MCF 10A (cell line): ENCODE measurements around the gene NECTIN4. TPM values are rescaled to one million over a fixed set of nuclear protein-coding genes. Genes with fewer than 3 reads are reported as not detected.
A peak's percentile ranks its signal among the peaks of the same experiment; 100 is the strongest.

Source experiments
- BruUV-seq: library from RNA; stranded (reverse); fragments of 400-500 nt; replicated peaks from 2 replicates; lab custom pipeline; 2021; lab: Mats Ljungman, UMichigan
- CTCF ChIA-PET: fragments of 300-600 bp; sonication (Branson Sonifier 250); formaldehyde crosslinking; extraction: SDS; loops from one replicate; lab custom pipeline; 2021; ENCODE audit warnings: antibody characterized with exemption, inconsistent platforms; lab: Yijun Ruan, JAX
- POLR2A ChIA-PET: fragments of 300-600, 350-650 bp; sonication (Branson Sonifier 250); formaldehyde crosslinking; extraction: SDS; loops from one replicate; lab custom pipeline; 2020; ENCODE audit warnings: antibody characterized with exemption, inconsistent platforms; lab: Yijun Ruan, JAX
- DNase-seq: peaks from one replicate; pipeline ENCODE4 v3.0.0-alpha.2; 2018; ENCODE audit not compliant: unreplicated experiment
- H3K27ac Mint-ChIP-seq: one replicate; pipeline ENCODE4 v1.8.0; 2022; ENCODE audit warnings: mild to moderate bottlenecking, low read depth, mixed read lengths; ENCODE audit not compliant: unreplicated experiment
- H3K27me3 Mint-ChIP-seq: one replicate; pipeline ENCODE4 v1.8.0; 2022; ENCODE audit warnings: mixed read lengths; ENCODE audit not compliant: insufficient read depth, unreplicated experiment
- H3K36me3 Mint-ChIP-seq: one replicate; pipeline ENCODE4 v1.8.0; 2022; ENCODE audit warnings: mild to moderate bottlenecking, moderate library complexity, mixed read lengths; ENCODE audit not compliant: insufficient read depth, unreplicated experiment
- H3K4me1 Mint-ChIP-seq: one replicate; pipeline ENCODE4 v1.8.0; 2022; ENCODE audit warnings: mixed read lengths; ENCODE audit not compliant: insufficient read depth, unreplicated experiment
- H3K4me3 Mint-ChIP-seq: one replicate; pipeline ENCODE4 v1.8.0; 2022; ENCODE audit warnings: mild to moderate bottlenecking, moderate library complexity, mixed read lengths; ENCODE audit not compliant: unreplicated experiment
- H3K9me3 Mint-ChIP-seq: one replicate; pipeline ENCODE4 v1.8.0; 2022; ENCODE audit warnings: mixed read lengths; ENCODE audit not compliant: unreplicated experiment
- intact Hi-C: fragments of 100-400 bp; cut with micrococcal nuclease; formaldehyde crosslinking; loops from 2 replicates; pipeline ENCODE4 v1.14.1; 2022
- total RNA-seq: library from RNA; stranded (reverse); gene quantifications from 2 replicates; pipeline ENCODE4 v1.2.3, GENCODE V29; 2022
- TF ChIP-seq, protein P1 (sequence below): fragments of 200-600 bp; IDR thresholded peaks from one replicate; pipeline ENCODE4 v1.8.0; 2022; ENCODE audit warnings: antibody characterized with exemption, mild to moderate bottlenecking; ENCODE audit not compliant: unreplicated experiment

NECTIN4 gene
- total RNA-seq, 1 experiment from 2014 or later, result 7.0 TPM

DNA sequence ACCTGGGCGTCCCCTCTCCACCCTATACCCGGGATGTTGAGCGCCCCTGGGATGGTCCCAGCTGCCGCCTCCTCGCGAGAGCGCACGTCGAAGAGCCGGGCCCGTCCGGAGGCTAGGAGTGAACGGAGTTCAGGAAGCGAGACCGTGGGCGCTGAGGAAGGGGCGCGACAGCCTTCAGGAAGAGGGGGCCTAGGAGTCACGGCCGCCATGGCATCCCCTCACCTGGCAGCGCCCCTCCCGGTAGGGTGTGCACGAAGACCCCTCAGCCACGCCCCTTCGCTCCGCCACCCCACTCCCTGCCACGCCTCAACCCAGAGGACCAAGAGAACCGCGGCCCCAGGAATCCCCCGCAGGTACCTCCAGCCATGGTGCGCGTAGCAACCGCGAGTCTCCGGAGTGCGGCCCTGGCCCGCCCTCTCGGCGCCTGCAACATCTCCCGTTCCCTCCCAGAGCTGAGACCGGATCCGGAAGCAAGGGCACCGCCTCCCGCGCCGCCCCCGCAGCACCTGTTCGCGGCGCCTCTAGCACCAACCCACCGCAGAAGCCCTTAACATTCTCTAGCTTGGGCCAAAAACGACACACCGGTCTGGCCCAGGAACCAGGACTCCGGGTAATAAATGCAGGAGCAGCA is 50.7 kb downstream of the NECTIN4 start, which contains the start of gene TSTD1:
TSTD1 (minus strand) TSS at position 442 of the 631 bp plus-strand sequence; CDS start at position 367, 75 bp downstream.
- BruUV-seq, result TSS peak; percentile 48
- H3K9me3 Mint-ChIP-seq, result no peaks in the 10 kb centered on the region
- peak; percentile 76 for DNase-seq
- H3K27ac Mint-ChIP-seq, result peak within 1 kb of the TSS; percentile 76
- POLR2A ChIA-PET, result interaction anchor here (0.9 to 4.5 kb wide), 12 partner anchors 8 to 127 kb away, joined by 3 to 107 read pairs (median 4); partner anchors contain the start of genes DEDD, F11R, NIT1 and PFDN2
- H3K36me3 Mint-ChIP-seq, result peaks cover 33% of the 10 kb centered on the region
- intact Hi-C loops, result no loop called here
- TF ChIP-seq, protein P1, sequence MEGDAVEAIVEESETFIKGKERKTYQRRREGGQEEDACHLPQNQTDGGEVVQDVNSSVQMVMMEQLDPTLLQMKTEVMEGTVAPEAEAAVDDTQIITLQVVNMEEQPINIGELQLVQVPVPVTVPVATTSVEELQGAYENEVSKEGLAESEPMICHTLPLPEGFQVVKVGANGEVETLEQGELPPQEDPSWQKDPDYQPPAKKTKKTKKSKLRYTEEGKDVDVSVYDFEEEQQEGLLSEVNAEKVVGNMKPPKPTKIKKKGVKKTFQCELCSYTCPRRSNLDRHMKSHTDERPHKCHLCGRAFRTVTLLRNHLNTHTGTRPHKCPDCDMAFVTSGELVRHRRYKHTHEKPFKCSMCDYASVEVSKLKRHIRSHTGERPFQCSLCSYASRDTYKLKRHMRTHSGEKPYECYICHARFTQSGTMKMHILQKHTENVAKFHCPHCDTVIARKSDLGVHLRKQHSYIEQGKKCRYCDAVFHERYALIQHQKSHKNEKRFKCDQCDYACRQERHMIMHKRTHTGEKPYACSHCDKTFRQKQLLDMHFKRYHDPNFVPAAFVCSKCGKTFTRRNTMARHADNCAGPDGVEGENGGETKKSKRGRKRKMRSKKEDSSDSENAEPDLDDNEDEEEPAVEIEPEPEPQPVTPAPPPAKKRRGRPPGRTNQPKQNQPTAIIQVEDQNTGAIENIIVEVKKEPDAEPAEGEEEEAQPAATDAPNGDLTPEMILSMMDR, result no peak
- peaks cover 17% of the 10 kb centered on the region for H3K4me1 Mint-ChIP-seq
- H3K4me3 Mint-ChIP-seq, result peak within 1 kb of the TSS; percentile 81
- CTCF ChIA-PET, result interaction anchor here (0.6 to 7.0 kb wide), 11 partner anchors 8 to 892 kb away, joined by 3 to 89 read pairs (median 4); partner anchors contain the start of genes KLHDC9 and NDUFS2
- H3K27me3 Mint-ChIP-seq, result no peaks in the 10 kb centered on the region

- intact Hi-C loops, result no loop called here
- DNase-seq, result no peak
- TF ChIP-seq, protein P1, result no peak
- Mint-ChIP-seq H3K9me3 (no peaks in the 10 kb centered on the region), H3K36me3 (peaks cover 33% of the 10 kb centered on the region), H3K27me3 (no peaks in the 10 kb centered on the region), H3K27ac (peak overlapping the region; percentile 76), H3K4me3 (peak overlapping the region; percentile 81), H3K4me1 (peaks cover 20% of the 10 kb centered on the region)
- BruUV-seq, result no TSS peak
- ChIA-PET POLR2A (interaction anchor here (0.9 to 4.5 kb wide), 10 partner anchors 7 to 128 kb away, joined by 3 to 107 read pairs (median 5); partner anchors contain the start of genes DEDD, F11R and PPOX), CTCF (interaction anchor here (0.5 to 7.0 kb wide), 11 partner anchors 9 to 106 kb away, joined by 3 to 89 read pairs (median 4); partner anchors contain the start of gene KLHDC9)
These were observed 51.5 kb downstream of the NECTIN4 start for GRCh38 chr1:161037661-161038522.

DNA sequence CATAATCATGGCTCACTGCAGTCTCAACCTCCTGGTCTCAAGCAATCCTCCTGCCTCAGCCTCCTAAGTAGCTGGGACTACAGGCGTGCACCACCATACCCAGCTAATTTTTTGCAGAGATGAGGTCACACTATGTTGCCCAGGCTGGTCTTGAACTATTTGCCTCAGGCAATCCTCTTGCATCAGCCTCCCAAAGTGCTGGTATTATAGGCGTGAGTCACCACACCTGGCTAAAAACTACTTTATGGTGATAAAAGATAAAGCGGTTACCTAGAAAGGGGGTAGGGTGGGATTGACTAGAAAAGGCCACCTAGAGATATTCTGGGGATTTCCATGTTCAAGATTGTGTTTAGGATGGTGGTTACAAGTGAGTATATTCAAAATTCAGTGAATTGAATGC is 55.6 kb downstream of the NECTIN4 start:
- H3K9me3 Mint-ChIP-seq, result no peaks in the 10 kb centered on the region
- ChIA-PET POLR2A (interaction anchor here (1.0 to 6.2 kb wide), 5 partner anchors 8 to 81 kb away, joined by 3 to 114 read pairs (median 6); partner anchors contain the start of genes F11R and USF1), CTCF (interaction anchor here (0.6 to 2.3 kb wide), 4 partner anchors 8 to 199 kb away, joined by 4 to 15 read pairs (median 9); partner anchors contain the start of genes F11R and USF1)
- no peaks in the 10 kb centered on the region for H3K27me3 Mint-ChIP-seq
- H3K4me3 Mint-ChIP-seq, result no peak overlapping the region
- TF ChIP-seq, protein P1, result no peak
- no TSS peak for BruUV-seq
- peaks cover 11% of the 10 kb centered on the region for H3K4me1 Mint-ChIP-seq
- peaks cover 1% of the 10 kb centered on the region for H3K36me3 Mint-ChIP-seq
- no peak overlapping the region for H3K27ac Mint-ChIP-seq
- peak; percentile 82 for DNase-seq
- intact Hi-C loops, result no loop called here
